Sciatic nerve (tissue), 2 donors: ENCODE results near the gene CYP26C1. TPM values are rescaled to one million over a fixed set of nuclear protein-coding genes. Genes with fewer than 3 reads are reported as not detected.

Experiments
- ATAC-seq: fragments of 200-7000 bp; cut with Tn5 transposase; one replicate; pipeline ENCODE4 v1.9.1; 2020; ENCODE audit warnings: mild to moderate bottlenecking, moderate library complexity
- DNase-seq: peaks from one replicate; pipeline ENCODE4 v3.0.0-alpha.2; 2020; ENCODE audit warnings: low spot score
- intact Hi-C: fragments of 100-400 bp; cut with DNase I; formaldehyde crosslinking; loops from one replicate; pipeline ENCODE4 v1.14.2; 2022
- total RNA-seq: library from RNA; stranded (reverse); fragmentation: NEBNext Ultra II Directional; extraction: Animal tissue kit (Norgen Biotek cat#: 25700); gene quantifications from one replicate; pipeline ENCODE4 v1.2.1, GENCODE V29; 2021
- donor health status: DM: no; HTN: no; CAD: no.
- donor health status: DM: no; HTN: no; CAD: no.

CYP26C1 gene
- total RNA-seq, 1 donor from 2014 or later = 0.85 TPM

DNA sequence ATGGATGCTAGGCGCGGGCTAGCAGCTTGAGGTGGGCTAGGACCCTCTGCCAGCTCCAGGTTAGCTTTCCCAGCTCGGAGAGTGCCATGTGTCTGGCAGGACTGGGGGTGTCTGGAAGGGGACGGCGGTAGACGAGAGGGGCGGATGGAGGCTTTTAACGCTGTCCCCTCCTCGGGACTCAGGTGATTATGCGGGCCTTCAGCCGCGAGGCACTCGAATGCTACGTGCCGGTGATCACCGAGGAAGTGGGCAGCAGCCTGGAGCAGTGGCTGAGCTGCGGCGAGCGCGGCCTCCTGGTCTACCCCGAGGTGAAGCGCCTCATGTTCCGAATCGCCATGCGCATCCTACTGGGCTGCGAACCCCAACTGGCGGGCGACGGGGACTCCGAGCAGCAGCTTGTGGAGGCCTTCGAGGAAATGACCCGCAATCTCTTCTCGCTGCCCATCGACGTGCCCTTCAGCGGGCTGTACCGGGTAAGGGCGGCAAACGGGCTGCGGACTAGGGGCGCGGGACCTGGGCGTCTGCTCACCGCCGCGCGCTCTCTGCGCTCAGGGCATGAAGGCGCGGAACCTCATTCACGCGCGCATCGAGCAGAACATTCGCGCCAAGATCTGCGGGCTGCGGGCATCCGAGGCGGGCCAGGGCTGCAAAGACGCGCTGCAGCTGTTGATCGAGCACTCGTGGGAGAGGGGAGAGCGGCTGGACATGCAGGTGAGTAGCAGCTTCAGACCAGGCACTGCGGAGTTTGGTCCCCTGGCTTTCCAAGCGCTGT is 14.2 kb downstream of the CYP26C1 start:
- intact Hi-C loops = no loop called here
- DNase-seq (no peak), ATAC-seq (no peak)

DNA sequence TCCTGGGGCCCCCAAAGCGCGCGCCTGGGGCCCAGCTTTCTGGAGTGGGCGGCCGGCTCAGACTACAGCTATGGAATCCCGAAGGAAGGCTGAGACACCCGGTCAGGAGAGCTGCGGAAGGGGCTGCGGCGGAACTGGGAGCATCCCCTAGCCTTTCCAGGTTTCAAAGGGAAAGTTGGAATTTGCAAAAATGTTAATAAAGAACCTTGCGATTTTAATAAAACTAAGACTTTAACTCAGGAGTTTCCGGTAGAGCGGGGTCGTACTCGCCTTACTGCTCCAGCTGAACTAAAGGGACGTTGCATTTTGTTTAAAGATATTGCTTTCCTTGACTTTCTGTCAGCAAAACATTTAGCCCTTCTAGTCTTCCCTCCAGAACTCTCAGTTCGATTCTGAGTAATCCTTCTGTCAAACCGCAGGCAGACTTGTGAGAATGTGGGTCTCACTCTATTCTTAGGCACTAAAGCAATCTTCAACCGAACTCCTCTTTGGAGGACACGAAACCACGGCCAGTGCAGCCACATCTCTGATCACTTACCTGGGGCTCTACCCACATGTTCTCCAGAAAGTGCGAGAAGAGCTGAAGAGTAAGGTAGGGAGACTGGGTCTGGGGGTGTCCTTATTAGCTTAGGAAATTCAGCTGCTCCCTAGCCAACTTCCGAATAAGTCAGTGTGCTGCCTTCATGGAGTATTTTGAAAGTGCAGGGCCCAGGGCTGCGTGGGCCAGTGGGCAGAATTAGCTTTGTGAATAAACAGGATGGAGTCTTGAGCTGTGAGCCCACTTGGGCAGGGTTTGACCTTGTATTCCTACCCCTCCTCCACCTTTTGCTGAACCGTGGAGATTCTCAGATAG is 15.0 kb downstream of the CYP26C1 start:
- intact Hi-C loops = no loop called here

DNA sequence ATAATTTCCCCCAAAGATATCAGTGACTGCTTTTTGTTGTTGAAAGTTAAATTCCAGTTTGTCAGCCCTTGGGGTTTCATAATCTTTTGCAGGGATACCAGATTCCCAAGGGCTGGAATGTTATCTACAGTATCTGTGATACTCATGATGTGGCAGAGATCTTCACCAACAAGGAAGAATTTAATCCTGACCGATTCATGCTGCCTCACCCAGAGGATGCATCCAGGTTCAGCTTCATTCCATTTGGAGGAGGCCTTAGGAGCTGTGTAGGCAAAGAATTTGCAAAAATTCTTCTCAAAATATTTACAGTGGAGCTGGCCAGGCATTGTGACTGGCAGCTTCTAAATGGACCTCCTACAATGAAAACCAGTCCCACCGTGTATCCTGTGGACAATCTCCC is 16.3 kb downstream of the CYP26C1 start:
- intact Hi-C loops = no loop called here
- no peak for ATAC-seq
- no peak for DNase-seq

More for the DNA sequence above, 15.0 kb downstream of the CYP26C1 start:
- no peak for ATAC-seq
- DNase-seq = no peak

DNA sequence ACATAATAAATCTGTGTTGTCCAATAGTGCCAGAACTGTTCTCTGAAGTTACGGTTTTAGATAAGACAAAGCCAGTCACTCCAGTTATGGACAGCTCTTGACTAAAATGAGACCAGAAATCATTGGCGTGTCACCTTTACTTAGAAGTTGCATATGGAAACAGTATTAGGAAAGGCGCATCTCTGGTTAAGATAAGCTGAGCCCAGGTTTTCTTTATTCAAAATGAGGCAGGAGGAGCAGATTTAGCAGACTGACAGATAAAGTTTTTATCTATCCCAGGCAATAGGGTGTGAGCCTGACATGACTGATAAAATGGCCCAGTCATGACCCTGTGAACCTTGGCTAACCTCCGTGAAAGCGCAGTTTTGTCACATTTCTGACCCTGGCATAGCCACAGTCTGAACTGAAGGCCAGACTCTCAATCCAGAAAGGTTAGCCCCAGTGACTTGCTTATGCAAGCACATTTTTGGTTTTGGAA is 17.3 kb downstream of the CYP26C1 start:
- no peak for ATAC-seq
- intact Hi-C loops = no loop called here
- no peak for DNase-seq

DNA sequence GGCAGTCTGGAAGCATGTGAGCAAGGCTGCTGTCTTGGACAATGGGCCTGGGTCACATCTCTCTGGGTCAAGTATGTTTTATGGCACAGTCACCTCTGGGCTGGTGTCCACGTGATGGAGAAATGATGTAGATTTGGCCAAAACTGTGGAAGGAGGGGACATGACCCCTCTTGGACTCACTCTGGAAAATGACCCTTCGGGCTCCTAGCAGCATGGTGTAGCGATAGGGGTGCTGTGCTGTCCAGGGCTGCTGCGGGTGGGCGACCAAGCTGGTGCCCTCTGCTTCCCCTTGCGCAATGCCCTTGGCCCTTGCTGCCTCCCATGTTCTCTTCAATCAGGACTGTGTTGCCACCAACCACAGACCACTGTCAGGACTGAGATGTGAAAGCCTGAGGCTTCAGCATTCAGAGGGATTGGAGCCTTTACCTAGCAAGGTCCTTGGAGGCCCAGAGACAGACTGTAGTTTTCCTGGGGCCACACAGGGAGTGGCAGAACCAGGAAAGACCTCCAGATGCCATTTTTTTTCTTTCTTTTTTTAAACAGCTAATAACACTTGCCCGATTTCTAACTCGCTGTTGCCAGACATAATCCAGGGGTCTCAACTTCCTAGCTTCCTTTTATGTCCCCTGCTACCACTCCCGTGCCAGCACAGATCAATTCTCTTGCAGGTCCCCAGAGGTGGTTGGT is 19.2 kb downstream of the CYP26C1 start:
- ATAC-seq (peak; percentile 34), DNase-seq (no peak)
- intact Hi-C loops = no loop called here

DNA sequence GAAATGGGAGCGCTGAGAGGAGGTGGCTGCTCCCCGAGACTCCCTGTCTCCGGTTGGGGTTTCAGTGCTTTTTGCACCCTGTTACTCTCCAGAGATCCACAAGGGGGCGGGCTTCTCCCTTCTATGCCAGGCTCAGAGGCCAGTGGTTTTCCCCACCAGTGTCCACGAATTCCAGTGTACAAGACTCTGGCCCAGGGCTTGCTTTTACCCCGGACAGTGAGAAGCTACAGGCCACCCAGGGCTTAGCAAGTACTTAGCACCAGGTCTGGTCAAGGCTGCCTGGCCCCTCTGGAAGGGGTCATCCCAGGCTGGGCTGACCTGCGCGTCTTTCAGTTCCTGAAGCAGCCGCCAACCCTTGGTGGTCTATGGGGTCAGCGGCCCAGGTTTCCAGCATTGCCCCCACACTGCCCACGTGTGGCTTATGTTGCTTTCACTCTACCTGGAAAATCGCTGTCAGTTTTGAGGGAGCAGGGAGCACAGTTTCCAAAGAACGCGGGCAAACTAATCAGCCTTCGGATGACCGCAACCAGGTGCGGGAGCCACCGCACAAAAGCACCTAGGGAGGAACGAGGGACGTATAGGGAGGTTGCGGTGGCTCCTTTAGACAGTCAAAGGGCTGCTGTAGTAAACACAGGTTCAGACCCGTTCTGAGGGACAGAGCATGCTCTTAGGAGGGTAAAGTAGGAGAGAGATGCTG is 19.9 kb downstream of the CYP26C1 start:
- intact Hi-C loops = no loop called here
- peak; percentile 76 for DNase-seq

DNA sequence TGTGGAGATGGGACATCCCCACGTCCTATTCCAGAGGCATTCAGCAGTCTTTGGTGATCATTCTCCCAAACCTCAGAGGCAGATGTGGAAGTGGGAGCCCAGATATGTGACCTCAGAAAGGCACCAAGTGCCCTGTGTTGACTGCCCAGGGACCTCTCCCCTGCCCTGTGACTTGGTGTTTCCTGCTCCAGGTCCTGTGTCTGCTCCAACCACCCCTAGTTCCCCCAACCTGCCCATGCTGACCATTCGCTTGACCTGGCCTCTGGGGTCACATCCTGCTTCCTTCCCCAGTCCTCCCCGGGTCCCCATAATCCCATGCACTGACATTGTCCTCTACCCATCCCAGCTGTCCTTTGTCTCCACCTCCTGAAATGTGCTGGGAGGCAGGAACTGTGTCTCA is 20.7 kb downstream of the CYP26C1 start:
- no peak for ATAC-seq
- intact Hi-C loops = no loop called here

More for the DNA sequence above, 19.9 kb downstream of the CYP26C1 start:
- ATAC-seq = peak; percentile 79

DNA sequence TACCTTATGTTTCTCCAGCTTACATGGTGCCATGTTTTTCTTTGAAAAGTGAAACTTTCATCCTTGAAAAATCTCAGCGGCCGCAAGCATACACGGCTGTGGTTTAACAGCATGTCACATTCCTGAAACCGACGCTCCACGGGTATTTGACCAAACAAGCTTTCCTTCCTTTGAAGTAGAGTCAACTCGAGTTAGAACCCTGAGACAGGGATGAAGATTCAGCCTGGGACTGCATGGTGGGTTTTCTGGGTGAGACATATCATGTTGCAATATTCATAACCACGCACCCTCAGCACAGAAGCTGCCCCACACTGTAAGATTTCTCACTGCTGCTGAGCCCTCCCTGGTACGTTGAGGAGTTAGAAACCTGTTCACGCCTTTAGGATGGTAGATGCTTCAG is 21.2 kb downstream of the CYP26C1 start:
- DNase-seq = no peak
- intact Hi-C loops = no loop called here
- no peak for ATAC-seq

More for the DNA sequence above, 20.7 kb downstream of the CYP26C1 start:
- no peak for DNase-seq

DNA sequence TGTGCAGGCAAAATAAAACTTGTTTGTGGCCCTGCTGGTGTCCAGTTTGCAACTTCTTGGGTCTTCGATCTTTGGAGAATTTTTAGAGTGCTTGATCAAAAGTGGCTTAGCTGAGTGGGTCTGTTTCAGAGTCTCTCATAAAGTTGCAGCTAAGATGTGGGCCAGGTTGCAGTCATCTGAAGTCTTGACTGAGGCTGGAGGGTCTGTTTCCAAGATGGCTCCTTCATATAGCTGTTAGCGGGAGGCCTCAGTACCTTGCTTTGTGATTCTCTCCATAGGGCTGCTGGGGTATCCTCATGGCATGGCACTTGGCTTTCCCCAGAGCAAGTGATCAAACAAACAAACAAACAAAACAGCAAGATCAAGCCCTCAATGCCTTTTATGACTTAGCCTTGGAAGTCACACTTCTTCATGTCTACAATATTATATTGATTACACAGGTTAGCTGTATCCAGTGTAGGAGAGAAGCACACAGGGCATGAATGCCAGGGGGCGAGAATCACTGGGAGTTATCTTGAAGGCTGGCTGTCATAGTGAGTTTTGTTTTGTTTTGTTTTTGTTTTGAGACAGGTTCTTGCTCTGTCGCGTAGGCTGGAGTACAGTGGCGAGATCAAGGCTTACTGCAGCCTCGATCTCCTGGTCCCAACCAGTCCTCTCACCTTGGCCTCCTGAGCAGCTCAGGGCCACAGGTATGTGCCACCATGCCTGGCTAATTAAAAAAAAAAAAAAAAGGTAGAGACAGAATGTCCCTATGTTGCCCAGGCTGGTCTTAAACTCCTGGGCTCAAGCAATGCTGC is 23.3 kb downstream of the CYP26C1 start:
- DNase-seq (no peak), ATAC-seq (no peak)
- intact Hi-C loops = no loop called here

DNA sequence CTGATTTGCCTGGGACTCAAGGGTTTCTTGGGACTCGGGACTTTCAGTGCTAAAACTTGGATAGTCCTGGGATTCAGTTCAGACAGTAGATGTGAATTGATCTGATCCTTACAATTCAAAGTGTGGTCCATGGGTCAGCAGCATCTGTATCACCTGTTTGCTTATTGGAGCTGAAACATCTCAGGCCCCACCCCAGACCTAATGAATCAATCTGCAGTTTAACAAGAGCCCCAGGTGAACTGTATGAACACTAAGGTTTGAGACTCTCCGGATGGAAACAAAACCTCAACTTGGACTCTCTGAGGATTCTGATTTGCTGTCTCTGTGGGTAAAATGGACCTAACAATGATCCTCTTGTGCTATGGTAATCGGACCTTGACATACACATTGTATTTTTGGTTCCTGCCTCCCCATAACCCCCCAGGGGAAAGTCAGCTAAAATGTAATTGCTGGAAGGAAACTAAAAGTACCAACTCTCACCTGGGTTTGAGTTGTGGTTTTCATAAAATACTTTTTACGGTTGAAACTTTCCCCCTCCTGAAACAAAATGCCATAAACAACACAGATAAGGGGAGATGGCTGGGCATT is 24.8 kb downstream of the CYP26C1 start:
- ATAC-seq (no peak), DNase-seq (no peak)
- intact Hi-C loops = no loop called here

DNA sequence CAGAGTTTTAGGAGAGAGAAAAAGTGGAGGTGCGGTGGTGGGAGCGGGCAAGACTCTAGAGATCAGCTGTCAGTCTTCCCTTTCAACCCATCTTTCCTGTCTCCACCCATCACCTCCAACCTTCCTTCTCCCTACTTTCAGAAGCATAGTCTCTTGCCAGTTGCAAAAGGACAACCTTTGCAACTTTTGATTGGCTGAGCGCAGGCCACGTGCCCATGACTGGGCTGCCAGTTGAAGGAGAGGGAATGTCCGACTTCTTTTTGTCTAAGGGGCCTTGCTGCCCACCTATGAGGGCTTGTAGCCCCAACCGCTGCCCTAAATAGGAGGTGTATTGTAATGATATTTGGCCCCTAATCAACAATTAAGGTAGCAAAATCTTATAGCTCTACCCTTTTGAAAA is 25.7 kb downstream of the CYP26C1 start:
- ATAC-seq (no peak), DNase-seq (no peak)
- intact Hi-C loops = no loop called here

DNA sequence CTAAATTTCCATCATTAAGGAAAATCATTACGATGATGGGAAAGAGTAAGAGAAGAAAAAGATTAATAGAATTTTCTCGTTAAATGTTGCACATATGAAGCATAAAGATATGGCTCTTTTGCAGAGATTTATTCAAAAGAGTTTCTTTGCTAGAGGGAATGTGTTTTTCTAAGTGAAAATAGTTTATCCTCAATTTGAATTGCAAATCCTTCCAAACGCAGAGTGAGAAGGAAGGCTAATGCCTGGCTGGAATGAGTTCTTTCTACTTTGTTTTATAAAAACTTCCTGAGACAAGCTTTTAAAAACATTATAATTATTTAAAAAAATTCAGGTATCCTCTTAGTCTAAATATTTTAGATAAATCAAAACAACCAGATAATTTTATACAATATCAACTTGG is 27.2 kb downstream of the CYP26C1 start:
- no peak for ATAC-seq
- intact Hi-C loops = no loop called here
- DNase-seq = no peak

DNA sequence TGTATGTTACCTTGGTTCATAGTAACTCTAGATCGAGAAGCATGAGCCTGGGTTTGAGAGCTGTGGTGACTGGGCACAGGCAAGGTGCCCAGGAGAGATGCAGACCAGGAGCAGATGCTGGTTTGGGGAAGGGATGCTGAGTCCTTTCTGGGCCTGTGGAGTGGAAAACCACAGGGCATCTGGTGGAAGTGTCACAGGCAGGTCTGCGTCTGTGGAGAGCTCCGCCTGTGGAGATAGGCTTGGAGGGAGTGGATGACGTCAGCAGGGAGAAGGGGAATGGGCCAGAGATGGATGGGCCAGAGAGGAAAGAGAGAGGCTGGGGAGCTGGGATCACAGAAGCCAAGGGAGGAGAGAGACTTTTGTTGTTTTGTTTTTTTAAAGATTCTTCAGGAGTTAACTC is 27.9 kb downstream of the CYP26C1 start:
- intact Hi-C loops = no loop called here
- ATAC-seq = no peak
- DNase-seq = no peak

DNA sequence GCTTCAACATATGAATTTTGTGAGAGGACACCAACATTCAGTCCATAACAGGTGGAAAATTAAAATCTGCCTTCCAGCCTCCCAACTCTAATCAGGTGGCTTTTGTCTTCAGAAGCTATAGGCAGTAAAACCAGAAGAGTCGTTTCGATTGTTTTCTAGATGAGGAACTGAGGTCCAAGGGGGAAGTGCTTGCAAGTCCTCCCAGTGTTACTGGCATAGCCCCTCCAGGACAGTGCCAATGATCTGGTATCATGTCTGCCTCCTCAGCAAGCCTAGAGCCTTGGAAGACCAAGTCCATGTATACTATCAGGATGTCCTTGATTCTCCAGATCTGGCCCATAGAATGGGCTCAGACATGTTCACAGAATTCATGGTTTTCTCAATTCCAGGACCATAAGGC is 30.0 kb downstream of the CYP26C1 start:
- DNase-seq = no peak

DNA sequence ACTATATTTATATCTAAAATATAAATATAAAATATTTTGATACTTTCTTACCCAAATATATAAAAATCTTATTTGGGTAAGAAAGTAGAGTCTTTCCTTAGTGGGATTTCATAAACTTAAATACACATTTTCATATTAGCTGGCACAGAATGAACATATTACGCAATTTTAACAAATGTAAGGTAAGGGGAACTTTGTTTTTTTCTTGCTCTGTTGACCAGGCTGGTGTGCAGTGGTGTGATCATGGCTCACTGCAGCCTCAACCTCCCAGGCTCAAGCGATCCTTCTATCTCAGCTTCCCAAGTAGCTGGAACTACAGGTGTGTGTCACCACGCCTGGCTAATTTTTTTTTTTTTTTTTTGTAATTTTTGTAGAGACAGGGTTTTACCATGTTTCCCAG is 31.4 kb downstream of the CYP26C1 start:
- intact Hi-C loops = no loop called here
- no peak for DNase-seq
- ATAC-seq = no peak

More for the DNA sequence above, 30.0 kb downstream of the CYP26C1 start:
- intact Hi-C loops = no loop called here
- no peak for ATAC-seq

DNA sequence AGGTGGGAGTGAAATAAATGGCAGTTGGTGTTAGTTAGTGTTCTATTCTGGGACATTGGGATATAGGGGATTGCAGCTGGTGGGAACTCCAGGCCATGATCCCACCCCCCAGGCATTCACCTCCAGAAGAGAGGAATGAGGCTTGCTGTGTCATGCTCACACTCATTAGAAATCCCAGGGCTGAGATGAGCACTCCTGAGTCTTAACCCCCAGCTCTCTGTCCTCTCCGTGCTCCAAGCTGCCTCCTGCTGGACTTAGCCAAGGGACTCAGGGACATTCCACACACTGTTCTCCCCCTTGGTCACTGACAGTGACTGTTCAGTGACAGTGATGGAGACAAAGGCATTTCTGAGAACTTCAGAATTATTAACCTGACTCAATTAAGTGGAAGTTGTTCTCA is 34.6 kb downstream of the CYP26C1 start:
- intact Hi-C loops = no loop called here
- ATAC-seq (no peak), DNase-seq (no peak)

DNA sequence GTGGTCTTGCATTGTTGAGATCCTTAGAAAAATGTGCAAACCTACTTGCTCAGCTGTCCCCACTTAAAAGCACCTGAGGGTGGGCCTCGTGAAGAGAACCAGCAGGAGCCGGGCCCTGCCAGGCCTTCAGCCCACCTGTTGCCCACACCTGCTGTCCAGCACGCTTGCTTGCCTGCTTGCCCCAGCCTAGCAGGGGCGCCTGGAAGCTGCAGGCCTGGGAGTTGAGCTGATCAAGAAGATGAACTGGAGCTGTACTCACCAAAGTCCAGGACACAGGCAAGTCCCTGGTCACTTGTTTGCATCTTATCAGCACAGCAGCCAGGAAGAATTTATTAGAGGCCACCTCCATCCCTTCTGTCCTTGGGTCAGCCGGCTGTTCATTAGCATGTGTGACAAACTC is 36.3 kb downstream of the CYP26C1 start:
- intact Hi-C loops = no loop called here
- DNase-seq (no peak), ATAC-seq (no peak)

DNA sequence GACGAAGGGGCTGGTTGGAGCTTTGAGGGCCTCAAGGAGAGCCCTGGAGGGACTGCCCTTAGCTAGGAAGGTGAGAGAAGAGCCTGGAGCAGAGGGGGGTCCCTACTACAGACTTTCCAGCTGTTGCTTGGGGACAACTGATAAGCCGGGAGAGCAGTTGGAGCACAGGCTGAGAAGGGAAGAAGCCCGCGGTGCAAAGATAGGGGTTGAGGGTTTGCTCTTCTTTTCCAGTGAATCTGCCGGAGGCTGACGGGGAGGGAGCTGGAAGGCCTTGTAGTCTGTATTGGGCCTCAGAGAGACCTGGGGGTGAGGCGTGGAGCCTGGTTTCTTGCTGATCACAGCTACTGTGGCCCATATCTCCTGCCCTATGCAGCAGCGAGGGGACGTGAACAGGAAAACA is 36.8 kb downstream of the CYP26C1 start:
- DNase-seq = no peak
- intact Hi-C loops = no loop called here
- ATAC-seq = no peak
